ENCODE results near the gene BDH1. TPM values are rescaled to one million over a fixed set of nuclear protein-coding genes. Genes with fewer than 3 reads are reported as not detected.

The BDH1 gene
- total RNA-seq, 5 donors from 2014 or later (not counting 1 experiment from before 2014, with no cell fraction given), result 31.1 to 74.7 (median 68.9) TPM

GRCh38 chr3:197554562-197555280 is 1.0 kb downstream of the BDH1 start:
- ChIA-PET POLR2A (no interaction called here), CTCF (no interaction called here)
- peaks cover 0 to 18% of the 10 kb centered on the region in 2 experiments for H3K4me1 ChIP-seq (ENCODE audit: control insufficient read depth in 1 of 2, extremely low read depth in 1 of 2, insufficient read depth in 2 of 2, low read length in 2 of 2)
- no peaks in the 10 kb centered on the region for H3K36me3 ChIP-seq (ENCODE audit: control insufficient read depth in 2 of 2, extremely low read depth in 1 of 2, insufficient read depth in 1 of 2, low read length in 1 of 2)
- Mint-ChIP-seq H3K36me3 (peaks cover 6% of the 10 kb centered on the region), H3K27ac (peak overlapping the region; percentile 88 to 89), H3K4me1 (peaks cover 21 to 34% (median 31%) of the 10 kb centered on the region in 3 donors), H3K27me3 (peaks cover 2 to 6% of the 10 kb centered on the region in 2 donors), H3K4me3 (peak overlapping the region; percentile 88 to 92 (median 91)), H3K9me3 (no peaks in the 10 kb centered on the region)
- H3K27ac ChIP-seq (ENCODE audit: low read length), result peak overlapping the region; percentile 80
- H3K4me3 ChIP-seq (ENCODE audit: control insufficient read depth in 1 of 2, extremely low read depth in 1 of 2, low read length in 1 of 2), result peak overlapping the region; percentile 51 to 82
- H3K9me3 ChIP-seq, result no peaks in the 10 kb centered on the region
- 2% methylated on average over 43 of the region's 60 CpGs for WGBS (ENCODE audit: insufficient coverage)
- ATAC-seq (replicated peaks in 1 of 4) (peak; percentile 95 to 96 (median 96)), DNase-seq (peak; percentile 78 to 93 (median 85))
- H3K27me3 ChIP-seq (replicated peaks in 1 of 2; ENCODE audit: control insufficient read depth in 2 of 2, extremely low read depth in 1 of 2, insufficient read depth in 2 of 2, low read length in 1 of 2), result peaks cover 2% of the 10 kb centered on the region in 2 experiments

- H3K27me3 Mint-ChIP-seq, result peaks cover 0 to 6% of the 10 kb centered on the region in 2 donors
- 43% methylated on average over 7 of the region's 10 CpGs for whole genome bisulfite sequencing (ENCODE audit: insufficient coverage)
- CTCF ChIA-PET, result no interaction called here
Observed at GRCh38 chr3:197554196-197554561, 1.6 kb downstream of the BDH1 start.

GRCh38 chr3:197552198-197552597 is 3.6 kb downstream of the BDH1 start:
- Mint-ChIP-seq H3K27ac (no peak overlapping the region), H3K36me3 (peaks cover 6% of the 10 kb centered on the region), H3K4me1 (peaks cover 24 to 53% (median 36%) of the 10 kb centered on the region in 3 donors), H3K9me3 (no peaks in the 10 kb centered on the region), H3K4me3 (no peak overlapping the region), H3K27me3 (no peaks in the 10 kb centered on the region)
- Histone ChIP-seq H3K36me3 (ENCODE audit: control insufficient read depth in 2 of 2, extremely low read depth in 1 of 2, insufficient read depth in 1 of 2, low read length in 1 of 2) (no peaks in the 10 kb centered on the region), H3K27me3 (replicated peaks in 1 of 2; ENCODE audit: control insufficient read depth in 2 of 2, extremely low read depth in 1 of 2, insufficient read depth in 2 of 2, low read length in 1 of 2) (no peaks in the 10 kb centered on the region), H3K4me3 (ENCODE audit: control insufficient read depth in 1 of 2, extremely low read depth in 1 of 2, low read length in 1 of 2) (no peak overlapping the region), H3K27ac (ENCODE audit: low read length) (no peak overlapping the region), H3K9me3 (no peaks in the 10 kb centered on the region), H3K4me1 (ENCODE audit: control insufficient read depth in 1 of 2, extremely low read depth in 1 of 2, insufficient read depth in 2 of 2, low read length in 2 of 2) (peaks cover 0 to 18% of the 10 kb centered on the region in 2 experiments)
- DNase-seq (no peak), ATAC-seq (replicated peaks in 1 of 4) (no peak)
- CTCF ChIA-PET, result no interaction called here
- POLR2A ChIA-PET, result no interaction called here
- WGBS (ENCODE audit: insufficient coverage), result 99% methylated on average over 6 of the region's 6 CpGs

More at GRCh38 chr3:197554196-197554561, 1.6 kb downstream of the BDH1 start:
- Mint-ChIP-seq H3K4me3 (peak overlapping the region; percentile 88 to 92 (median 91)), H3K9me3 (no peaks in the 10 kb centered on the region), H3K4me1 (peaks cover 21 to 37% (median 31%) of the 10 kb centered on the region in 3 donors), H3K27ac (peak overlapping the region; percentile 84 to 88), H3K36me3 (peaks cover 6% of the 10 kb centered on the region)
- DNase-seq (peak in 1 of 35 experiments; percentile 4), ATAC-seq (replicated peaks in 1 of 4) (no peak)
- Histone ChIP-seq H3K4me3 (ENCODE audit: control insufficient read depth in 1 of 2, extremely low read depth in 1 of 2, low read length in 1 of 2) (peak overlapping the region; percentile 51 to 82), H3K4me1 (ENCODE audit: control insufficient read depth in 1 of 2, extremely low read depth in 1 of 2, insufficient read depth in 2 of 2, low read length in 2 of 2) (peaks cover 0 to 18% of the 10 kb centered on the region in 2 experiments), H3K9me3 (no peaks in the 10 kb centered on the region), H3K36me3 (ENCODE audit: control insufficient read depth in 2 of 2, extremely low read depth in 1 of 2, insufficient read depth in 1 of 2, low read length in 1 of 2) (no peaks in the 10 kb centered on the region), H3K27ac (ENCODE audit: low read length) (peak overlapping the region; percentile 58), H3K27me3 (replicated peaks in 1 of 2; ENCODE audit: control insufficient read depth in 2 of 2, extremely low read depth in 1 of 2, insufficient read depth in 2 of 2, low read length in 1 of 2) (peaks cover 2% of the 10 kb centered on the region in 2 experiments)
- POLR2A ChIA-PET, result no interaction called here

GRCh38 chr3:197550489-197550888 is 5.3 kb downstream of the BDH1 start:
- H3K4me1 Mint-ChIP-seq, result peaks cover 21 to 55% (median 34%) of the 10 kb centered on the region in 3 donors
- DNase-seq, result no peak
- peaks cover 7% of the 10 kb centered on the region for H3K36me3 Mint-ChIP-seq
- 100% methylated on average over 1 of the region's 9 CpGs for WGBS (ENCODE audit: insufficient coverage)
- no peaks in the 10 kb centered on the region for H3K9me3 Mint-ChIP-seq
- Histone ChIP-seq H3K27ac (ENCODE audit: low read length) (no peak overlapping the region), H3K4me1 (ENCODE audit: control insufficient read depth in 1 of 2, extremely low read depth in 1 of 2, insufficient read depth in 2 of 2, low read length in 2 of 2) (peaks cover 0 to 11% of the 10 kb centered on the region in 2 experiments), H3K9me3 (no peaks in the 10 kb centered on the region), H3K4me3 (ENCODE audit: control insufficient read depth in 1 of 2, extremely low read depth in 1 of 2, low read length in 1 of 2) (no peak overlapping the region), H3K27me3 (replicated peaks in 1 of 2; ENCODE audit: control insufficient read depth in 2 of 2, extremely low read depth in 1 of 2, insufficient read depth in 2 of 2, low read length in 1 of 2) (no peaks in the 10 kb centered on the region), H3K36me3 (ENCODE audit: control insufficient read depth in 2 of 2, extremely low read depth in 1 of 2, insufficient read depth in 1 of 2, low read length in 1 of 2) (peaks cover 0 to 8% of the 10 kb centered on the region in 2 donors)
- CTCF ChIA-PET, result no interaction called here
- H3K27me3 Mint-ChIP-seq, result no peaks in the 10 kb centered on the region
- POLR2A ChIA-PET, result interaction anchor here in 1 of 2 donors (0.6 kb wide), 1 partner anchor 57 kb away, joined by 3 read pairs; no protein-coding TSS in a partner anchor
- no peak for ATAC-seq (replicated peaks in 1 of 4)
- no peak overlapping the region for H3K27ac Mint-ChIP-seq
- no peak overlapping the region for H3K4me3 Mint-ChIP-seq

- H3K36me3 ChIP-seq (ENCODE audit: control insufficient read depth in 2 of 2, extremely low read depth in 1 of 2, insufficient read depth in 1 of 2, low read length in 1 of 2), result peaks cover 0 to 17% of the 10 kb centered on the region in 2 donors
- POLR2A ChIA-PET, result no interaction called here
- CTCF ChIA-PET, result interaction anchor here in 1 of 2 donors (0.7 kb wide), 1 partner anchor 446 kb away, joined by 3 read pairs; no protein-coding TSS in a partner anchor
- H3K4me3 Mint-ChIP-seq, result no peak overlapping the region
- no peaks in the 10 kb centered on the region for H3K27me3 Mint-ChIP-seq
- no peak for ATAC-seq (replicated peaks in 1 of 4)
- no peaks in the 10 kb centered on the region for H3K27me3 ChIP-seq (replicated peaks in 1 of 2; ENCODE audit: control insufficient read depth in 2 of 2, extremely low read depth in 1 of 2, insufficient read depth in 2 of 2, low read length in 1 of 2)
- peaks cover 19 to 52% (median 31%) of the 10 kb centered on the region in 3 donors for H3K4me1 Mint-ChIP-seq
- peaks cover 0 to 6% of the 10 kb centered on the region in 2 experiments for H3K4me1 ChIP-seq (ENCODE audit: control insufficient read depth in 1 of 2, extremely low read depth in 1 of 2, insufficient read depth in 2 of 2, low read length in 2 of 2)
- WGBS (ENCODE audit: insufficient coverage), result 88% methylated on average over 4 of the region's 6 CpGs
- H3K9me3 ChIP-seq, result no peaks in the 10 kb centered on the region
- no peak overlapping the region for H3K27ac Mint-ChIP-seq
- DNase-seq, result no peak
- no peaks in the 10 kb centered on the region for H3K9me3 Mint-ChIP-seq
- peaks cover 15% of the 10 kb centered on the region for H3K36me3 Mint-ChIP-seq
- no peak overlapping the region for H3K27ac ChIP-seq (ENCODE audit: low read length)
- no peak overlapping the region for H3K4me3 ChIP-seq (ENCODE audit: control insufficient read depth in 1 of 2, extremely low read depth in 1 of 2, low read length in 1 of 2)
Observed at GRCh38 chr3:197549261-197549885, 6.4 kb downstream of the BDH1 start.

GRCh38 chr3:197547306-197548011 is 8.3 kb downstream of the BDH1 start:
- POLR2A ChIA-PET, result no interaction called here
- WGBS (ENCODE audit: insufficient coverage), result 94% methylated on average over 11 of the region's 11 CpGs
- ATAC-seq (replicated peaks in 1 of 4) (no peak), DNase-seq (no peak)
- Mint-ChIP-seq H3K27ac (no peak overlapping the region), H3K27me3 (no peaks in the 10 kb centered on the region), H3K9me3 (no peaks in the 10 kb centered on the region), H3K4me1 (peaks cover 9 to 37% (median 22%) of the 10 kb centered on the region in 3 donors), H3K36me3 (peaks cover 31% of the 10 kb centered on the region), H3K4me3 (no peak overlapping the region)
- Histone ChIP-seq H3K4me3 (ENCODE audit: control insufficient read depth in 1 of 2, extremely low read depth in 1 of 2, low read length in 1 of 2) (no peak overlapping the region), H3K9me3 (no peaks in the 10 kb centered on the region), H3K4me1 (ENCODE audit: control insufficient read depth in 1 of 2, extremely low read depth in 1 of 2, insufficient read depth in 2 of 2, low read length in 2 of 2) (no peaks in the 10 kb centered on the region), H3K27ac (ENCODE audit: low read length) (no peak overlapping the region), H3K36me3 (ENCODE audit: control insufficient read depth in 2 of 2, extremely low read depth in 1 of 2, insufficient read depth in 1 of 2, low read length in 1 of 2) (peaks cover 5 to 31% of the 10 kb centered on the region in 2 donors), H3K27me3 (replicated peaks in 1 of 2; ENCODE audit: control insufficient read depth in 2 of 2, extremely low read depth in 1 of 2, insufficient read depth in 2 of 2, low read length in 1 of 2) (no peaks in the 10 kb centered on the region)
- CTCF ChIA-PET, result interaction anchor here in 1 of 2 donors (0.5 kb wide), 1 partner anchor 37 kb away, joined by 4 read pairs; no protein-coding TSS in a partner anchor
